GM21367 (cell line): ENCODE results near the gene FTCDNL1.

Experiments
- ATAC-seq: cut with Tn5 transposase; IDR thresholded peaks from one replicate; pipeline ENCODE4 v1.9.1; 2021; ENCODE audit not compliant: unreplicated experiment

The FTCDNL1 gene

DNA sequence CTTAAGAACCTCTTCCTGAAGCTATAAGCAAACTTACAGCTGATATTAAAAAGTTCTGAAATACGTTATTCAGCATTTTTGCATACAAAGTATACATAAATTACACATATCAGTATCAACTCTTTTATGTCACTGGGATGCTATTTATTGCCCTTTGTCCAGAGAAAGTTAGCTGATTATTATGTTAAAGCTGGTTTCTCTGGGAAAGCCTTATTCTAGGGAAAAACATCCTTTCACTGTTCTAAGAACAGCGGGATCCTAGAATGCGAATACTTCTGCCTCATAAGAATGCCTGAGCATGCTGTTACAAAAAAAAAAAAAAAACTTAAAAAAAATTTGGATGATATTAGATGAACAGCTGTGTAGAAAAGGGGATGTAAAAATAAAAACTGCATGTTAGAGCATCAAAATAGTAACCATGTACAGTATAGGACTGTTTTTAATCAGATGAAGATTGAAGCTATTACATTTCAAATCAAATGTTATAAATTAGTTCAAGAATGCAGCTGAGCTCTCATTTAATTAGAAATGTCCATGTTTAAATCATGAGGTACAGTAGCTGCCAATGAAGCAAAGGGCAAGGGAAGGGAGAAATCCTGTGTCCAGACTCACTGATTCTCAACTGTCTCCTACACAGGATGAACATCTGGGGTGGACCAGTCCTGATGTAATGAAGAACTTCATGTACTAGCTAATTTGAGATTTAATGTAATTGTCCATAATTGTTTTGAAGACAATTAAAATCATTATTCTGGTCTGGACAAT lies 8.2 kb downstream of the FTCDNL1 start:
- ATAC-seq = no peak

DNA sequence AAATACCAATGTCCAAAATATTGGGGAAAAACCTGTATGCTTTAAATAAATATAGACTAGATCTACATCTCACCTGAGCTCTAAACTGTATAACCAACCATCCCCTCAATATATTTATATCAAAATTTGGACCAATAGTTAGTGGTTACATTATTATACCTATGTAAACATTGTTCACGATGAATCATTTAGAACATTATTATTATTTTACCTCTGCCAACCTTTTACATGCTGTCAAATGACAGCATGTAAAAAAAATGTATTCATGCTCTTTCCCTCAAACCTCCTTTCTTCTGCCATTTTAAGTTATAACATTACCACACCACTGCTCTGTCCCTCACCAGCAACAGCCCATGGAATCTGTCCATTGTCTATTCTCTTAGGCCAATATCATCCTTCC lies 9.6 kb downstream of the FTCDNL1 start:
- no peak for ATAC-seq

DNA sequence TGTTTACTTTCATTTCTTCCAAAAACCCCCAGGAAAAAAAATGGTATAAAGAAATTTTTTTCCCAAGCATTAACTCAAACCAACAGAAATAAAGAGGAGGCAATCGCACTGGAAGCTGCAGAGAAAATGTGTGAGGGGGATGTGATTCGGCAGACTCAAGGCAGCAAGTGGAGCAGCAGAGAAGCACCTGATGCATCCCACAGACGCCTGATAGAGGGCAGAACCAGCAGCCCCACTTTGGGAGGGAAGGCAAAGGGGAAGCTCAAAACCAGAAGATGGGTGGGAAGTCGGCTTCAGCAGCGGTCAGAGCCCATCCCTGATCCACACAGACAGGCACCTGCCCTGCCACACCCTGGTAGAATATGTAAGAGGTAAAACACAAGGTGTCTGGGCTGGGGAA lies 12.6 kb downstream of the FTCDNL1 start:
- no peak for ATAC-seq

DNA sequence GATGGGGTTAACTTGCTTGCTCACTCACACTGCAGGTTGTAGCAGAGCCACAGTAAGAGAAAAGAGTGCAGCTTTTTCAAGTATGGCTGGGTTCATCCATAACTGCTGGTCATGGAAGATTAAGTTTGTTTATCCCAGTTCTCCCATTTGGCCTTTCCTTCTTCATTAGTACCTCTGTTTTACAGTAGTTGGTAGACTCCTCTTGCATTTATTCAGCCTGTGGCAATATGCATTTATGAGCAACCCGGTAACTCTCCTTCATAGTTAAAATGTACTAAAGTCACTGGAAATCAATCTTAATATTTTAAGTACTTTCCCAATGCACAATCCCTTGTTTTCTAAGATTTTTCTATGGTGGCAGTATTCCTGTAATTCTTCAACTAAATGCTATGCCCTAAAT lies 14.0 kb downstream of the FTCDNL1 start:
- no peak for ATAC-seq

DNA sequence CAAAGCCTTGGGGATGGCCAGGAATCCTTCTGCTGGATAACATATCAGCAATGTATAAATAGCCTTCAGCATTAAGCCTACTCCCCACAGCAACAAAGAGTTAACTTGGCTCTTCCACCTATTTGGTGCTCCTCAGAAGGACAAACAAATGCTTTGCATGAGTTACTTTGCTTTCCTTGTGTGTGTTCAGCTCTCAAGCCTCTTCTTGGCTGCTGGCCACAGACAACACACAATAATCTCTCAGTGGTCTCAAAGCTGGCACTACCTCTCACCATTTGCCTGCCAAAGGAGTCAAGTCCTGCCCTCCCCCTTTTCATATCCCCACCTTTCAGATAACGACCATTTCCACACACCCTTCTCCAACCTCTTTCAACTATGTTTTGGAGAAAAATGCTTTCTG lies 17.5 kb downstream of the FTCDNL1 start:
- no peak for ATAC-seq

DNA sequence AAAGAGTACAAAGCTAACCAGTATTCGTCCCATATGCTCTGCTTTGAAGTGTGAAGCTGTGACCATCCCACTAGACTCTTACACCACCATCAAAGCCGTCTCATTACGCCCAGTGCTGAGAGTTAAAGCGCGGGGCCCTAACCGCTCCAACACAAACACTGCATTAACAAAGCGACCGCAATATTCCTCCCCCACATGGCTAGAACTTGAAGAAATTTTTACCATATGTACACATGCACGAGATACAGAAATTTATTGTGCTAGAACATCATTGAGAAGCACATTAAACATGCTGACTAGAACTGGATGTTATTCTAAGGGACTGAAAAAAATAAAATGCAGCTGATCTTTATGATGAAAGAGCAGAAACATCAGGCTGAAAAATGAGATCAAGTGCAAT lies 20.5 kb downstream of the FTCDNL1 start:
- ATAC-seq = no peak

DNA sequence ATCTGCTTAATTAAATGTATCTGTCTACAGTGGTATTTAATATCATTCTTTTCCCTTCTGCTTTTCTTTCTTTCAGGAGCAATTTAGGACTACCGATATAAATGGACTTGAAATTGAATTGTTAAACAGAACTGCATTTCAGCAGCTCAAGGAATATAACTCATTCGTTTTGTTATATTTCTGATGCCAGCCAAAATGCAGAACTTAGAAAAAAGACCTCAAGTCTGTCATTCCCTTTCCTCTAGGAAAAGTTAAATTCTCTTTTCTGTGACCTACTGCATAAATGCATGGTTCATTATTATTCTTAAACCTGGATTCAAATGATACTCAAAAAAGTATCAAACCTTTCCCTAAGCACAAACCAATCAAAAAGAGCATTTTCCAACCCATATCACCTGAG lies 21.4 kb downstream of the FTCDNL1 start:
- no peak for ATAC-seq

DNA sequence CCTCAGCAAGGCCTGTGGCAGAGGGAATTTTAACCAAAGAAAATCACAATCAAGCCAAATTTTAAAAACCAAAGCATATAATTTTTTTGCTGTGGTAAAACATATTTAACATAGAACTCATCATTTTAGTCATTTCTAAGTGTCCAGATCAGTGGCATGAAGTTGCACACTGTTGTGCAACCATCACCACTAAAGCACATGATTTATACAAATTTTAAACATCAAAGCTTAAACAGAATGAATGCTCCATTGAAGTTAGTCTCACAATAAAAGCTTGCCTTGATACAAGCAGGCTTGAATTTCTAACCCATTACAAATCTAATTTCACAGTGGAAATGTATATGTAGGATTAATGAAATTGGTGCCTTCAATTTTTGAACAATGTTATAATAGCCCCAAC lies 31.2 kb downstream of the FTCDNL1 start:
- ATAC-seq = no peak

DNA sequence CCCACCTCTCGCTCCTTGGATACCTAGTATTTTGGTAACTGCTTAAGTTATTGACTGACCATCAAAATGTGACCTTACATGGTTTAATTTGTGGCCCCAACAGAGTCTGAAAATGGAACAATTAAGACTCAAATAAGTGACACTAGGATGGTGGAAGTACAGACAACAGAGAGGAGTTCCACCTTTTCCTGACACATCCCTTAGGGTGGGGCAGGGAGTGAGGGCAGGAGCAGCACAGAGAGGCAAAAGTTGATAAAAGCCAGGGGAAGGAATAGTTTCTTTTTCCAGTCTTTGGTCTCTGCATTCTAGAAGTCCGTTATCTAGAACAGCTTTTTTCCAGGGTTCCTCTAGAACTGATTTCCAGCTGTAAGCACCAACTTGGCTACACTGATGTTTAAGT lies 32.2 kb downstream of the FTCDNL1 start:
- no peak for ATAC-seq

DNA sequence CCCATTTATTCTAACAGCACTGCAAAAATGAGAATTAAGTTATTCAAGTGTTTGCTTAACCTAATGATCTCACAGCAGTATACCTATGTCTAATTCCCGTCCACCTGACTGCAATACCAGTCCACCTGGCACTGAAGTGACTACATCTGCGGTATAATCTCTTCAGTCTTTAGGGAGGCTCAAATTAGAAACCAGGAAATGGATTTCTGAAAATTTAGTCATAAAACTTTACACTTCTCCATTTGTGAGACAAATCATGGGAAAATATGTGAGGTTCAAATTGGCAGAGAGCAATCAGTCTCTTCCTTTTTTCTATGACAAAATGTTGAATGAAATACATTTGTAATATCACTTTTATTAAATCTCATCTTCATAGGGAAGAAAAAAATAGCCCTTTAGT lies 33.0 kb downstream of the FTCDNL1 start:
- ATAC-seq = no peak

DNA sequence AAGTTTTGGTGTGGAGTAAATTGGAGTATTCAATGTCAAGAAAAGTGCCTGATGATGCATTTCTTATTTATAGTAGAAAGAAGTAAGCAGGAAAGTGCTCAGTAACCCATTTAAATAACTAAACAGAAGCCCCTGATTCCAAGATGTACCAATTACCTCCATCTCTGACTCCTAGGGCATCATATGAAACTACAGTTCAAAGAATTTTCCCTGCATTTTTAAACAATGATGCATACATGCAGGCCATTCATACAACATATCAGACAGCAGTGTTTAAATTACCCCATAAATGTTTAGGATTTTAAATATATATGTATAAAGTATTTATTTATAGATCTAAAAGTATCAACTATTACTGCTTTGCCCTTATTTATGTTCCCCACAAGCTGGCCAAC lies 36.2 kb downstream of the FTCDNL1 start:
- ATAC-seq = no peak

DNA sequence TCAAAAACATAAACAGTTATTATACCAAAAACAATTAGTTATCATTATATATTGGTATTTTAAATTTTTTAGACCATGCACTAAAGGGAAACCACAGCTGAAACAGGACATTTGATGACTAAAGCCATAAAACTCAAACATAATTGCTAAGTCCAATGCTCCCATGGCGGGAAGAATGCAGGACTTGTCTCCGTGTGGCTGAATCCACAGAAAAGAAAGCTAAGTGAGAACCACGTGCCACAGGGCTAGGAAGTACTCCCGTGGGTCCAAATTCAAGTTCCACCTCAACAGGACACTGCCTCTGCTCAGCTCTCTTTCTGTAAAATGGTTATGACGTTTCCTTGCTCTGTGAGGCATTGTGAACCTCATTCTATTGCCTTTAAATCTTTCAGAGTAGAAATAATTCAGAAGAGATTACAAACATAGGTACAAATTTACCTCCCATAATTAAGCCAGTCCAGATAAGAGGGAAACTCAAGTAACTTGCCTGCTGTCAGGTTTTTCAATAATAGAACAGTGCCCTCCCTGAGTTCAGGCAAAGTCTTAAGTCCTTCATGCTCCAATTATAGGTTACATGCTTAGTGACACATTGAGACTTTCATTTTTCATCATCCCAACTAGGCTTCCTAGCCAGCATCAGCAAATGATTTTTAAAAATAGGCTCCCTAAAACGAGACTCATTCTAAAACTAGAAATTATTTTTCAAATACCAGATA lies 36.7 kb downstream of the FTCDNL1 start:
- no peak for ATAC-seq

DNA sequence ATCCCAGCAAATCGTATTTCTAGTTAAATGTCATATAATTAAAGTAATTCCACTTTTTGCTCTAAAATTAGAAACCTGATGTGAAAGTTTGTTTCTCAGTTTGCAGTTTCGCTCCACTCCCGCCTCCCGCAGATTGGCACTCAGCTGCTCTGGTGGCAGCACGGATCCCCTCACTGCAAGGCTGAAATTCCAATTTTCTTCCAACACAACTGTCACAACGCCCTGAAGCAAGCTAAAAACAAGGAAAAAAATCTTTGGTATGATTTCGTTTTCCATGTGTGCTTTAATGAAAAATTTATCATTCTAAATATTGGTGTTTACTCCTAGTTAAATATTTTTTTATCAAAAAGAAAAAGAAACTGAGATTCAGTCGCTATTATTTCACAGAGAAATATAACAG lies 38.5 kb downstream of the FTCDNL1 start:
- ATAC-seq = no peak

DNA sequence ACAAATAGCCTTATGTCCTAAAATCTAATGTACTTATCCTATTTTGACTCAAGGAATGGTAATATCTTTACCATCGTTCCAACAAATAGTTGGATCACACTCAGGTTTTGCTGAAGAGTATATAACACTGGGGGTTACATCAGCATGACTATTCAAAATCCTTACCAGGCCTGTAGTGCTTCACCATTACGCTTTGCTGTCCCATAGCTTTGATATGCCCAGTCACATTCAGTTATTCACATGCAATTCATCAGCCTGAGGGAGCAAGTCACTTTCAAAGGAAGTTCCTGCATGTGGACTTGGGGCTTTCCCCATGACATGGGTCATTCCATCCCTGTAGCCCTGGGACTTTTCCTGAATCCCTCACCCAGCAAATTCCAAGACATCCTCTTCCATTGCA lies 39.6 kb downstream of the FTCDNL1 start:
- ATAC-seq = no peak

DNA sequence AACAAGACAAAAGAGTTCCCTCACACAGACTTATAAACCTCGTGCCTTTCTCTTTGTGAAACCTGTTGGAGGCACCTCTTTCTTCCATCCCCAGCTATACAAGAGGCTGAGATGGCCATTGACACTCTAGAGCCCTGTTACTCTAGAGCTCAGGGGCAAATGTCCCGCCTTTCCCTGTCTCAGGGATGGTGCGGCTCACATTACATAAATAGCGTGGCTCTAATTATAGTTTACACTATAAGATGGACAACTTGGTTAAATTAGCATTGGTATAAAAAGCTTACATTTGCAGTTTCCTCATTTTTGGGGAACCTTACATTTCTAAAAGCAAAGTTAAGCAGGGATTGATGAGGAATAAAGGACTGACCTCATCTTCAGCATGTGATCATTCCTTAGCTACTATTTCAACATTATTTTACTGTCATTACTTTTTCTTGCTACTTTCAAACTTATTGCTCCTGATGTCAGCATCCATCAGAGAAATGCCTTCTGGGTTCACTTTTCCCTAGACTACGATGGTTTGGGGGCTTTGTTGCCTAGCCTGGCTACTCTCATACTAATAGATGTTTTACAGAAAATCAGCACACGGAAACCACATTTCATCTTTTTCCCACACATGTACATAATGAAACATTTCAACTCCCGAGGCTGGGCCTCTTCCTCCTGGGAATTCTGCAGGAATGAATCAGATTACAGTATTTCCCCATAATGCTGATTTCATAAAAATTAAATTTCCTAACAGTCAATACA lies 40.4 kb downstream of the FTCDNL1 start:
- no peak for ATAC-seq

DNA sequence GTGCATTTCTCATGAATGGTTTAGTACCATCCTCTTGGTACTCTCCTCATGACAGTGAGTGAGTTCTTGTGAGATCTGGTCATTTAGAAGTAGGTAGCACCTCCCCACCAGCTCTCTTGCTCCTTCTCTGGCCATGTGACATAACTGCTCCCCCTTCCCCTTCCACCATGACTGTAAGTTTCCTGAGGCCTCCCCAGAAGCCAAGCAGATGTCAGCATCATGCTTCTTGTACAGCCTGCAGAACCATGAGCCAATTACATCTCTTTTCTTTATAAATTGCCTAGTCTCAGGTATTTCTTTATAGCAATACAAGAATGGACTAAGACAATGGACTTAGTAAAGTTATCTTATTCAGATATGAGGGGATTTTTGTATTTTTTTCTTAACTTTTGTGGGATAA lies 43.0 kb downstream of the FTCDNL1 start:
- ATAC-seq = no peak

DNA sequence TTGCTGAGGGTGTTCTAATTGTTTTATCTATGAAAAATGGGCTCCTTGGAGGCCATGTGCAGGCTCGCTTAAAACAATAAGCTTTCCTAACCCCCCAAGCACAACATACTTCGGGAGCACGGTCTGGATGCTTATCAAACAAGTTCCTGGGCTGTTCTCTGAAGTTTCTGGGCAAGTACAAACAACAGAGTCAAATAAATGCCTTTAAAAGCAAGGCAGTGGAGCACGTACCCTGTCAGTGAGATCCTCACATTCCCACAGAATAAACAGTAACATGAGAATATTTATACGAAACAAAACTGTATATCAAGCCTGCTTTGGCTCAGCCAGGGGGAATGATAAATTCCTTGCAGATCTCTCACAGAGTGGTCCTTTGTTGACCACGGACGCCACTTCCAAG lies 44.8 kb downstream of the FTCDNL1 start:
- no peak for ATAC-seq

DNA sequence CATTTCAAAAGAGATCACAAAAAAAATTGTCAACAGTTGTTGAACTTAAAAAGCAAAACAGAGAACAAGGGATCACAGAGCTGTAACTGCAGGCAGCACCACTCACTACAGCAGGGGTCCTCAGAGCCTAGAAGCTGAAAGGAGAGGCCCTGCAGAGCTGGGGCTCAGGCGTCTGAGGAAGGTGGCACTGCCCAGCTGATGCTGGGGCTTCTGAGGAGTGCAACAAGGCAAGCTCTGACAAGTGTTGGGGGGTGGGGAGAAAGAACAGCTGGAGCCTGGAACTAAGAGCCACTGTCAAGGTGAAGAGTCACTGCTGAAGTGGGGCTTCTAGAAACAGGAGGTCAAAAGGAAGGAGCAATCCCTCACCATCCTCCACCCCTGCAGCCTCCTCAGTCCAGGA lies 46.2 kb downstream of the FTCDNL1 start:
- ATAC-seq = no peak

DNA sequence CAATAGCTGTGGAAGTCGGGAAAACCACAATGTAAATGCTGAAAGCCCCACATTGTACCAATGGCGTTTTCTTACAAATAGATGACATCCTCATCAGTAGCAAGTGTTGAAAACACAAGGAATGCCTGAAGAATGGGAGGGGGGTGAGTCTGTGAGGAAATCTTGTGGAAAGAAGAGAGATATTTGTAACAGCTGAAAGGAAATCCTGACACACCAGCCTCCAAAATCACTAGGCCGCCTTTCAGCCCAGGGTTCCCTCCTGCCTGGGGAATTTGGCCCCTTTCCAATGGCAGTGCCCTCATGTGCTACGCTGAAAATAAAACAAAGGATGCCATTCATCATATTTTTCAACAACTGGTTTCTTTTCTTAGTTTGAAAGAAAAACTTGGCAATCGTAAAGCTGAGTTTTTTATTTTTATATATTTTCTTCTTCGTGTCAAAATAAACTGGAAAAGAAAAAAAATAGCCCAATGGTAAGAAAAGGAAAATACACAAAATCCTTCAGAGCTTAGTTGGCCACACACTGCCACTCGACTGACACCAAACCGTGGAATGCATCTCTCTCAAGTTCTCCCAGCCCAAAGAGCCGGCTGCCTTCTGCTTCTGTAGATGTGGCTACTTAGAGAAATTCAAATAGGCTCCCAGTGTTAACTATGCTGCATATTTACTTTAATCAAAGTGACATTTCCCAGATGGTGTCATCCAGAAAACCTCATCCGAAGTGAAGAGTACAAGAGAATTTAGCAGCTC lies 52.0 kb downstream of the FTCDNL1 start:
- no peak for ATAC-seq

DNA sequence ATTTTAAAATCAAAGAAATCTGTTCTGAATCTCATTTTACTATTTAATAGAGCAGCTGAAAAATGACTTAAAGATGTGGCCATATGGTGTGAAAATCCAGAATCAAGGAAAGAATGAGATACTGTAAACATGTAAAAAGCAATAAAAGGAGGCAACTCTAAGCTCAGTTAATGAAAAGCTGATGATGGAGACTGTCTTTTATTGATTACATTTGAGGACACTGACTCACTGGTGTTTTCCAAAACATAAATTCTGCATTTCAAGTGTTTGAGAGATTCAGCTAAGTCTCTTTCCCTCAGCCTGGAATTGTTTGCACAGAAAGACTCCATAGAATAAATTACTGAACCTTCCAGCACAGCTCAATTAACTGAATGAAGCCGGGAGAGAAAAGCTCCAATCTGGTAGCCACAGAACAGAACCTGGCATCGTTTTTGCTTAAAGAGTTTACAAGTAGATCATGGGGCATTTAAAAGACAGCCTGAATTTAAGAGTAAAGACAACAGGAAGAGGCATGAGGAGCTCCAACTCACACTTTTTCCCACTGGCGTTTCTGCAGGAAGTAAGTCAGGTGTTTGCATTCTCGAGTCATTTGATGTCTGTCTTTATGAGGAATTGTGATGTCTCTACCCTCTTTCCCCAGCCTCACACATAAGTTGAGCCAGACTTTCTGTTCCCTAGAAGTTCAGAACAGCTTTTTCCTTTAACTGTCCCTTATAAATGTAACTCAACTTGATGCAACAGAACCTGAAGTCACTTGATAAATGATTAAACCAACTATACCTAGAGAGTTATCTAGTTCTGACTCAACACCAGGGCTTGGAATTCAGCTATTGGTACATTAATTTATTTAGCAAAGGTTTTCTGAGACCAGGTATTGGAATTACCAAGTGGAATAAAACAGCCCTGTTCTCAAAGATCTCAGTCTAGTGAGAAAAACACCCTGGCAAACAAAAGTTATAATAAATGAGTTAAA lies 53.3 kb downstream of the FTCDNL1 start:
- no peak for ATAC-seq
